H9 (cell line): ENCODE results near the gene ICE2. TPM values are rescaled to one million over a fixed set of nuclear protein-coding genes. Genes with fewer than 3 reads are reported as not detected.
A peak's percentile ranks its signal among the peaks of the same experiment; 100 is the strongest.

Experiments
- DNase-seq: peaks from one replicate; pipeline ENCODE4 v3.0.0-alpha.2; 2017
- H2AFZ ChIP-seq: one replicate; pipeline ENCODE4 v1.6.1; 2013; ENCODE audit warnings: mild to moderate bottlenecking, low read length, control low read depth, moderate library complexity
- H2AK5ac ChIP-seq: 2 replicates; pipeline ENCODE4 v1.6.1; 2013; ENCODE audit warnings: low read length, control low read depth, mixed read lengths; ENCODE audit not compliant: insufficient read length
- H2BK120ac ChIP-seq: one replicate; pipeline ENCODE4 v1.6.1; 2013; ENCODE audit warnings: low read depth, mild to moderate bottlenecking, low read length, control low read depth, inconsistent platforms; ENCODE audit not compliant: poor library complexity, severe bottlenecking
- H2BK12ac ChIP-seq: 2 replicates; pipeline ENCODE4 v1.6.1; 2013; ENCODE audit warnings: low read length, control low read depth, mixed read lengths, low read depth; ENCODE audit not compliant: insufficient read length
- H2BK15ac ChIP-seq: 2 replicates; pipeline ENCODE4 v1.6.1; 2013; ENCODE audit warnings: low read depth, low read length, control low read depth
- H2BK20ac ChIP-seq: one replicate; pipeline ENCODE4 v1.6.1; 2013; ENCODE audit warnings: low read depth, mild to moderate bottlenecking, low read length, control low read depth, inconsistent platforms; ENCODE audit not compliant: poor library complexity, severe bottlenecking
- H2BK5ac ChIP-seq: 2 replicates; pipeline ENCODE4 v1.6.1; 2013; ENCODE audit warnings: low read length, control low read depth, mixed read lengths; ENCODE audit not compliant: insufficient read length
- H3K14ac ChIP-seq: 2 replicates; pipeline ENCODE4 v1.6.1; 2013; ENCODE audit warnings: low read length, control low read depth; ENCODE audit not compliant: insufficient read depth
- H3K18ac ChIP-seq: 2 replicates; pipeline ENCODE4 v1.6.1; 2013; ENCODE audit warnings: low read depth, mild to moderate bottlenecking, mixed read lengths, low read length, control low read depth; ENCODE audit not compliant: insufficient read length
- H3K23ac ChIP-seq: 2 replicates; pipeline ENCODE4 v1.6.1; 2013; ENCODE audit warnings: low read length, control low read depth, mixed read lengths, low read depth; ENCODE audit not compliant: insufficient read length
- H3K23me2 ChIP-seq: 2 replicates; pipeline ENCODE4 v1.6.1; 2013; ENCODE audit warnings: low read depth, mild to moderate bottlenecking, mixed read lengths, low read length, control low read depth; ENCODE audit not compliant: insufficient read length, poor library complexity, severe bottlenecking
- H3K27ac ChIP-seq: 2 replicates; pipeline ENCODE4 v1.5.1; 2013; ENCODE audit warnings: low read length, control low read depth, mixed read lengths, low read depth; ENCODE audit not compliant: insufficient read length
- H3K27me3 ChIP-seq: 2 replicates; pipeline ENCODE4 v1.6.1; 2013; ENCODE audit warnings: low read length, control low read depth, inconsistent platforms; ENCODE audit not compliant: insufficient read depth
- H3K4ac ChIP-seq: 2 replicates; pipeline ENCODE4 v1.6.1; 2013; ENCODE audit warnings: low read depth, mild to moderate bottlenecking, control low read depth, inconsistent platforms, low read length, moderate library complexity
- H3K4me1 ChIP-seq: 2 replicates; pipeline ENCODE4 v1.6.1; 2013; ENCODE audit warnings: low read length, control low read depth, inconsistent platforms; ENCODE audit not compliant: insufficient read depth
- H3K4me2 ChIP-seq: 2 replicates; pipeline ENCODE4 v1.6.1; 2013; ENCODE audit warnings: low read length, control low read depth, mixed read lengths; ENCODE audit not compliant: insufficient read length, insufficient read depth
- H3K56ac ChIP-seq: 2 replicates; pipeline ENCODE4 v1.6.1; 2013; ENCODE audit warnings: low read depth, mild to moderate bottlenecking, mixed read lengths, low read length, control low read depth; ENCODE audit not compliant: insufficient read length
- H3K79me1 ChIP-seq: 2 replicates; pipeline ENCODE4 v1.6.1; 2013; ENCODE audit warnings: low read depth, mild to moderate bottlenecking, moderate library complexity, low read length, control low read depth, inconsistent platforms; ENCODE audit not compliant: insufficient read depth, poor library complexity, severe bottlenecking
- H3K79me2 ChIP-seq: 2 replicates; pipeline ENCODE4 v1.6.1; 2013; ENCODE audit warnings: low read length, control low read depth, inconsistent platforms; ENCODE audit not compliant: insufficient read depth
- H3K9ac ChIP-seq: 2 replicates; pipeline ENCODE4 v1.6.1; 2013; ENCODE audit warnings: low read length, control low read depth, mixed read lengths; ENCODE audit not compliant: insufficient read length; ENCODE audit errors: extremely low read depth
- H3K9me3 ChIP-seq: one replicate; pipeline ENCODE4 v1.6.1; 2013; ENCODE audit warnings: low read depth, low read length, inconsistent platforms; ENCODE audit not compliant: control insufficient read depth
- H3T11ph ChIP-seq: one replicate; pipeline ENCODE4 v1.6.1; 2013; ENCODE audit warnings: mild to moderate bottlenecking, low read length, control low read depth, inconsistent platforms
- H4K20me1 ChIP-seq: one replicate; pipeline ENCODE4 v1.6.1; 2013; ENCODE audit not compliant: control insufficient read depth, insufficient read length, insufficient read depth
- H4K5ac ChIP-seq: 2 replicates; pipeline ENCODE4 v1.6.1; 2013; ENCODE audit warnings: low read depth, mild to moderate bottlenecking, mixed read lengths, low read length, control low read depth; ENCODE audit not compliant: insufficient read length
- H4K8ac ChIP-seq: replicated peaks from 2 replicates; pipeline ENCODE4 v1.6.1; 2013; ENCODE audit warnings: low read length, control low read depth, mixed read lengths, low read depth; ENCODE audit not compliant: insufficient read length
- H4K91ac ChIP-seq: 2 replicates; pipeline ENCODE4 v1.6.1; 2013; ENCODE audit warnings: low read depth, mild to moderate bottlenecking, moderate library complexity, mixed read lengths, low read length, control low read depth; ENCODE audit not compliant: insufficient read length
- H3K27ac Mint-ChIP-seq, 3 experiments: 2 replicates in 2 of 3; 3 replicates in 1 of 3; pipeline ENCODE4 v1.8.0; 2020 to 2021; ENCODE audit warnings: mixed read lengths in 3 of 3, mild to moderate bottlenecking in 1 of 3, moderate library complexity in 1 of 3
- H3K27me3 Mint-ChIP-seq: 2 replicates; pipeline ENCODE4 v1.8.0; 2021; ENCODE audit warnings: low read depth, mild to moderate bottlenecking, moderate library complexity, mixed read lengths
- H3K36me3 Mint-ChIP-seq, 3 experiments: 2 replicates in 2 of 3; 3 replicates in 1 of 3; pipeline ENCODE4 v1.8.0; 2020 to 2021; ENCODE audit warnings: low read depth in 3 of 3, mixed read lengths in 3 of 3; ENCODE audit not compliant: insufficient read depth in 1 of 3
- H3K4me1 Mint-ChIP-seq, 2 experiments: 2 replicates each; pipeline ENCODE4 v1.8.0; 2020; ENCODE audit warnings: mixed read lengths in 2 of 2
- H3K4me3 Mint-ChIP-seq, 2 experiments: 2 replicates in 1 of 2; 3 replicates in 1 of 2; pipeline ENCODE4 v1.8.0; 2020 to 2021; ENCODE audit warnings: mild to moderate bottlenecking in 2 of 2, mixed read lengths in 2 of 2, moderate library complexity in 1 of 2
- H3K9me3 Mint-ChIP-seq, 2 experiments: 2 replicates in 1 of 2; 3 replicates in 1 of 2; pipeline ENCODE4 v1.8.0; 2020; ENCODE audit warnings: mild to moderate bottlenecking in 2 of 2, mixed read lengths in 2 of 2, moderate library complexity in 1 of 2
- WGBS: extraction: QIAGEN DNeasy Blood & Tissue Kit; methylation state at CpG from one replicate; pipeline ENCODE4 v1.1.7; 2013; ENCODE audit warnings: missing lambda C conversion rate, low lambda C conversion rate, mixed read lengths; ENCODE audit not compliant: insufficient read length; ENCODE audit errors: extremely low coverage; 5-methylcytosine and 5-hydroxymethylcytosine counted together
- total RNA-seq: library from RNA; stranded (reverse); gene quantifications from 2 replicates; pipeline ENCODE4 v1.2.1, GENCODE V29; 2021
- TF ChIP-seq, protein P1 (sequence below): fragments of 200-600 bp; sonication (generic); conservative IDR thresholded peaks from 3 replicates; pipeline ENCODE4 v1.8.0; 2021; ENCODE audit warnings: antibody characterized with exemption, mild to moderate bottlenecking

ICE2 gene
- total RNA-seq, 1 experiment from 2014 or later, result 76.3 TPM

- Histone ChIP-seq H3T11ph (no peak overlapping the region), H3K9me3 (no peaks in the 10 kb centered on the region), H2BK120ac (no peak overlapping the region), H3K9ac (no peak overlapping the region), H4K8ac (no peak overlapping the region), H4K91ac (no peak overlapping the region), H3K4ac (no peak overlapping the region), H4K5ac (no peak overlapping the region), H4K20me1 (no peaks in the 10 kb centered on the region), H3K18ac (no peak overlapping the region), H3K4me1 (no peaks in the 10 kb centered on the region), H3K79me2 (no peaks in the 10 kb centered on the region), H2BK20ac (no peak overlapping the region), H2BK5ac (no peak overlapping the region), H2AK5ac (no peak overlapping the region), H3K14ac (no peak overlapping the region), H3K27me3 (no peaks in the 10 kb centered on the region), H3K27ac (no peak overlapping the region), H3K4me2 (no peak overlapping the region), H2AFZ (no peak overlapping the region), H2BK15ac (no peak overlapping the region), H3K79me1 (no peaks in the 10 kb centered on the region), H3K56ac (no peak overlapping the region), H2BK12ac (no peak overlapping the region), H3K23ac (no peak overlapping the region), H3K23me2 (no peaks in the 10 kb centered on the region)
- H3K36me3 Mint-ChIP-seq, result peaks cover 10 to 54% (median 43%) of the 10 kb centered on the region in 3 experiments
- TF ChIP-seq, protein P1, sequence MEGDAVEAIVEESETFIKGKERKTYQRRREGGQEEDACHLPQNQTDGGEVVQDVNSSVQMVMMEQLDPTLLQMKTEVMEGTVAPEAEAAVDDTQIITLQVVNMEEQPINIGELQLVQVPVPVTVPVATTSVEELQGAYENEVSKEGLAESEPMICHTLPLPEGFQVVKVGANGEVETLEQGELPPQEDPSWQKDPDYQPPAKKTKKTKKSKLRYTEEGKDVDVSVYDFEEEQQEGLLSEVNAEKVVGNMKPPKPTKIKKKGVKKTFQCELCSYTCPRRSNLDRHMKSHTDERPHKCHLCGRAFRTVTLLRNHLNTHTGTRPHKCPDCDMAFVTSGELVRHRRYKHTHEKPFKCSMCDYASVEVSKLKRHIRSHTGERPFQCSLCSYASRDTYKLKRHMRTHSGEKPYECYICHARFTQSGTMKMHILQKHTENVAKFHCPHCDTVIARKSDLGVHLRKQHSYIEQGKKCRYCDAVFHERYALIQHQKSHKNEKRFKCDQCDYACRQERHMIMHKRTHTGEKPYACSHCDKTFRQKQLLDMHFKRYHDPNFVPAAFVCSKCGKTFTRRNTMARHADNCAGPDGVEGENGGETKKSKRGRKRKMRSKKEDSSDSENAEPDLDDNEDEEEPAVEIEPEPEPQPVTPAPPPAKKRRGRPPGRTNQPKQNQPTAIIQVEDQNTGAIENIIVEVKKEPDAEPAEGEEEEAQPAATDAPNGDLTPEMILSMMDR, result no peak
- no peaks in the 10 kb centered on the region for H3K4me1 Mint-ChIP-seq
- H3K4me3 Mint-ChIP-seq, result no peak overlapping the region
- no peaks in the 10 kb centered on the region for H3K27me3 Mint-ChIP-seq
- peak overlapping the region in 1 of 3 experiments; percentile 6; a peak in 2 of 7 replicates for H3K27ac Mint-ChIP-seq
- DNase-seq, result no peak
- H3K9me3 Mint-ChIP-seq, result no peaks in the 10 kb centered on the region
- WGBS, result no CpG with 5 or more reads among the region's 7 CpGs
Measured at GRCh38 chr15:60464836-60465630, 13.9 kb downstream of the ICE2 start.
